Naive thymus-derived CD8-positive, alpha-beta T cell (primary cell): ENCODE results near the gene ARL4A. TPM values are rescaled to one million over a fixed set of nuclear protein-coding genes. Genes with fewer than 3 reads are reported as not detected.
"Not testable (repeated sequence)": the region's sequence is repeated elsewhere in the genome, so short reads cannot be mapped to it uniquely, and the experiment has no call there.

Source experiments
- ATAC-seq, 2 donors: fragments of 150-1000 bp; cut with Tn5 transposase in 1 of 2; sonication (Bioruptor Pico), chemical (Tn5 transposase) in 1 of 2; 1 replicate in 1 of 2; 2 replicates in 1 of 2; pipeline ENCODE4 v1.10.0; 2021; ENCODE audit warnings: mild to moderate bottlenecking in 2 of 2, moderate library complexity in 2 of 2
- POLR2A ChIA-PET: fragments of 350-600 bp; sonication (Branson Sonifier 250); formaldehyde crosslinking; loops from one replicate; lab custom pipeline; 2021; ENCODE audit warnings: antibody characterized with exemption; lab: Charles Lee
- DNase-seq, 10 donors: peaks; one replicate each; pipeline versions ENCODE4 v3.0.0 to v3.0.0-alpha.2; 2020 to 2022
- H3K27ac Mint-ChIP-seq, 10 donors: one replicate each; pipeline ENCODE4 v1.8.0; 2020 to 2022; ENCODE audit warnings: mild to moderate bottlenecking in 10 of 10, mixed read lengths in 10 of 10, moderate library complexity in 4 of 10, inconsistent platforms in 1 of 10
- H3K27me3 Mint-ChIP-seq, 5 donors: one replicate each; pipeline ENCODE4 v1.8.0; 2021 to 2022; ENCODE audit warnings: mixed read lengths in 5 of 5
- H3K36me3 Mint-ChIP-seq, 3 donors: one replicate each; pipeline ENCODE4 v1.8.0; 2020 to 2022; ENCODE audit warnings: mixed read lengths in 3 of 3, mild to moderate bottlenecking in 2 of 3, inconsistent platforms in 1 of 3
- H3K4me1 Mint-ChIP-seq, 4 donors: one replicate each; pipeline ENCODE4 v1.8.0; 2021 to 2022; ENCODE audit warnings: mixed read lengths in 4 of 4
- H3K4me3 Mint-ChIP-seq, 10 donors: one replicate each; pipeline ENCODE4 v1.8.0; 2020 to 2022; ENCODE audit warnings: mild to moderate bottlenecking in 10 of 10, mixed read lengths in 10 of 10, moderate library complexity in 6 of 10, inconsistent platforms in 1 of 10
- H3K9me3 Mint-ChIP-seq, 9 donors: one replicate each; pipeline ENCODE4 v1.8.0; 2020 to 2022; ENCODE audit warnings: mixed read lengths in 9 of 9, mild to moderate bottlenecking in 3 of 9, inconsistent platforms in 1 of 9, moderate library complexity in 1 of 9
- polyA plus RNA-seq, 3 donors: library from polyadenylated mRNA; unstranded; fragments of 300-500 nt; fragmentation: Illumina TruSeq; gene quantifications; one replicate each; pipeline ENCODE4 v1.2.3, GENCODE V29; 2021
- total RNA-seq, 8 experiments: library from RNA in 2 of 8; stranded (reverse) in 2 of 8; gene quantifications; one replicate each; pipeline ENCODE4 v1.2.3 and lab custom pipeline; 2021 to 2026

Gene ARL4A
- total and polyA plus RNA-seq, 5 experiments from 2014 or later: 7.0 to 23.7 (median 16.9) TPM

GRCh38 chr7:12673436-12673835 is 14.0 kb upstream of the ARL4A start:
- H3K4me1 Mint-ChIP-seq: peaks cover 5 to 28% (median 6%) of the 10 kb centered on the region in 4 donors
- POLR2A ChIA-PET, H3K36me3 Mint-ChIP-seq, H3K27me3 Mint-ChIP-seq, H3K27ac Mint-ChIP-seq, H3K9me3 Mint-ChIP-seq, DNase-seq, ATAC-seq, H3K4me3 Mint-ChIP-seq: not testable (repeated sequence)

DNA sequence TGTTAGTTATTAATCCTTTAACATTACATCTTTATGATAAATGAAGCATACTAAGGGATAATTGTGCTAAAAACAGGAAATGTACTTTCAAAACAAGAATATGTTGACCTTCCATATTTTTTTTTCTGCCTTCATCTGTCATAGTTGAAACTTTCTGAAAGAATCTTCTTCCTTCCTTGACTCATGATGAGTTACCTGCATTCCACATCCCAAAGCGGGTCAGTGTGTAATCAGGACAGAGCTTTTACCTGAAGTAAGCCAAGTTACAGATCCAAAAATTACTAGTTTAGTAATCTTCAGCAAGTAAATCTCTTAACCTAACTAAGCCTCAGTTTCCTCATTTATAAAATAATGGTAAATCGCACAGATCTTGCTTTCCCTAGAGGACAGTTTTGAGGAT is 13.4 kb upstream of the ARL4A start:
- ATAC-seq (no peak), DNase-seq (no peak)
- Mint-ChIP-seq H3K36me3 (no peaks in the 10 kb centered on the region), H3K27ac (no peak overlapping the region), H3K9me3 (no peaks in the 10 kb centered on the region), H3K4me1 (peaks cover 5 to 28% (median 6%) of the 10 kb centered on the region in 4 donors), H3K27me3 (no peaks in the 10 kb centered on the region), H3K4me3 (no peak overlapping the region)
- POLR2A ChIA-PET: no interaction called here

GRCh38 chr7:12674861-12675260 is 12.6 kb upstream of the ARL4A start:
- peaks cover 5 to 28% (median 6%) of the 10 kb centered on the region in 4 donors for H3K4me1 Mint-ChIP-seq
- H3K36me3 Mint-ChIP-seq: no peaks in the 10 kb centered on the region
- H3K27ac Mint-ChIP-seq: peak overlapping the region in 5 of 10 donors; percentile 0 to 57 (median 20)
- POLR2A ChIA-PET: no interaction called here
- H3K9me3 Mint-ChIP-seq: no peaks in the 10 kb centered on the region
- ATAC-seq (peak; percentile 82 to 83), DNase-seq (peak in 8 of 10 donors; percentile 33 to 66 (median 40))
- H3K4me3 Mint-ChIP-seq: no peak overlapping the region
- no peaks in the 10 kb centered on the region for H3K27me3 Mint-ChIP-seq

GRCh38 chr7:12683678-12684585 is 3.5 kb upstream of the ARL4A start:
- POLR2A ChIA-PET: no interaction called here
- H3K4me1 Mint-ChIP-seq: peaks cover 19 to 33% (median 28%) of the 10 kb centered on the region in 4 donors
- peak overlapping the region in 9 of 10 donors; percentile 16 to 98 (median 47) for H3K27ac Mint-ChIP-seq

DNA sequence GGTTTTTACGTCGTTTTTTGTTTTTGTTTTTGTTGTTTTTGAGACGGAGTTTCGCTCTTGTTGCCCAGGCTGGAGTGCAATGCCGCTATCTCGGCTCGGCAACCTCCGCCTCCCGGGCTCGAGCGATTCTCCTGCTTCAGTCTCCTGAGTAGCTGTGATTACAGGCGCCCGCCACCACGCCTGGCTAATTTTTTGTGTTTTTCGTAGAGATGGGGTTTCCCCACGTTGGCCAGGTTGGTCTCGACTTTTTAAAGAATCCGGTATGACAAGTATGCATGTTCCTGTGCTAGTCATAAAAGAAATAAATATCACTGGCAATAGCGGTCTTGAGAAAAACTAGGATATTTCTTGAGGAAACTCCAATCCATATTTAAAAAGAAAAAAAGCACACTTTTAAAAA is 2.7 kb upstream of the ARL4A start:
- H3K27me3 Mint-ChIP-seq: no peaks in the 10 kb centered on the region
- no peaks in the 10 kb centered on the region for H3K9me3 Mint-ChIP-seq
- POLR2A ChIA-PET: no interaction called here
- H3K27ac Mint-ChIP-seq: peak overlapping the region in 7 of 10 donors; percentile 46 to 99 (median 98)
- H3K4me3 Mint-ChIP-seq: no peak overlapping the region
- no peak for DNase-seq
- peaks cover 19 to 41% (median 31%) of the 10 kb centered on the region in 4 donors for H3K4me1 Mint-ChIP-seq
- no peaks in the 10 kb centered on the region for H3K36me3 Mint-ChIP-seq
- ATAC-seq: no peak

More at GRCh38 chr7:12683678-12684585, 3.5 kb upstream of the ARL4A start:
- H3K4me3 Mint-ChIP-seq: no peak overlapping the region
- no peaks in the 10 kb centered on the region for H3K36me3 Mint-ChIP-seq
- ATAC-seq: no peak
- H3K9me3 Mint-ChIP-seq: no peaks in the 10 kb centered on the region
- no peaks in the 10 kb centered on the region for H3K27me3 Mint-ChIP-seq
- DNase-seq: no peak

DNA sequence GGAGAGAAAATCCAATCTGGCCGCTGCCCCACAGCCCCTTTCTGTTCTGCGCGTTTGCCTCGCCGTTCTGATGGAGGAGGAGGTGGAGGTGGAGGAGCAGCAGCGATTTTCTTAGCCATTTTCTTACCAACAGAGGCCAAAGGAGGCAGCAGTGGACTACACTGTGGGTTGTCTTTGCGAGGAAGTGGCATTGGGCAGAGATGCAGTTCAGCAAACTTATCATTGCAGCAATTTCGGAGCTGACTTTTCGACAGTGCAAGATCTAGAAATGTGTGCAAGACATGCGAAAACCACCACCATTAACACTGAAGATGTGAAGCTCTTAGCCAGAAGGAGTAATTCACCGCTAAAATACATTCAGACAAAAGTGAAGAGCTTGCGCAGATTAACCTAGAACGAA is 1.9 kb upstream of the ARL4A start:
- Mint-ChIP-seq H3K27me3 (no peaks in the 10 kb centered on the region), H3K4me1 (peaks cover 19 to 48% (median 34%) of the 10 kb centered on the region in 4 donors), H3K9me3 (no peaks in the 10 kb centered on the region), H3K36me3 (no peaks in the 10 kb centered on the region), H3K4me3 (peak overlapping the region; percentile 70 to 100 (median 96)), H3K27ac (peak overlapping the region; percentile 87 to 99 (median 98))
- POLR2A ChIA-PET: interaction anchor here (0.7 kb wide), 1 partner anchor 24 kb away, joined by 3 read pairs; no protein-coding TSS in a partner anchor
- ATAC-seq (no peak), DNase-seq (peak in 9 of 10 donors; percentile 17 to 75 (median 31))

DNA sequence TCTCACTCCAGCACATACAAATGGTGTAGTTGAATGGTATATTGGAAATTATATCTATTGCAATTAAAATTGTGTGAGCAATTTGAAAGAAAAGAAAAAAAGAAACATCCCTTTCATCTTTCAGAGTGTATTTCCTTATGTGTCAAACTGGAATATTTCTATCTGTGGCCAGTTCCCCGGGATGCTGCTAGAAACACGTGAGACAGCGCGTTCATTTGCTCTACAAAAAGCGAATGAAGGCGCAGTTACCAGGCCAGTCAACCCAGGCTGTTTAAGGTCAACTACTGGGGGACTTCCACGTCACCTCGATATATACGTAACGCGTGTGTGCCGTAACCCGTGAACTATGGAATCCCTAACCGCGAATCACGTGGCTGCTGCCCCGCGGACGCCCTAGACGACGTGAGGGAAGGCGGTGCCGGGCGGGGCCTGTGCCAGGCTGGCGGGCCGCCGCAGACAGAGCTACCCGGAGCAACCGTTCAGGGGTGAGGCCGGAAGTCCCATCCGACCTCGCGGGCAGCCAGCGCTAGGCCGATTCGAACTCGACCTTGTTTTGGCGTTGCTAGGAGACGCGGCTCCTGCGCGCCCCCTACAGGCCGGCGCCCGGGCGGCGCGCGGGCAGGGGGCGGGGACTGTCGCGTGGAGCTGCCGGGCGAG is 1.1 kb upstream of the ARL4A start:
- Mint-ChIP-seq H3K27me3 (no peaks in the 10 kb centered on the region), H3K9me3 (no peaks in the 10 kb centered on the region), H3K36me3 (no peaks in the 10 kb centered on the region), H3K4me1 (peaks cover 19 to 52% (median 34%) of the 10 kb centered on the region in 4 donors), H3K4me3 (peak overlapping the region; percentile 95 to 100 (median 98)), H3K27ac (peak overlapping the region; percentile 87 to 99 (median 98))
- peak; percentile 84 to 85 for ATAC-seq
- POLR2A ChIA-PET: interaction anchor here (0.6 to 1.4 kb wide), 5 partner anchors 10 to 471 kb away, joined by 3 to 5 read pairs (median 3); no protein-coding TSS in a partner anchor
- peak; percentile 92 to 99 (median 97) for DNase-seq

- DNase-seq: no peak
- peak overlapping the region; percentile 87 to 99 (median 98) for H3K27ac Mint-ChIP-seq
- peak overlapping the region; percentile 95 to 100 (median 98) for H3K4me3 Mint-ChIP-seq
- ATAC-seq: no peak
- POLR2A ChIA-PET: interaction anchor here (1.3 to 1.4 kb wide), 3 partner anchors 9 to 44 kb away, joined by 3 to 5 read pairs (median 4); no protein-coding TSS in a partner anchor
- peaks cover 19 to 55% (median 34%) of the 10 kb centered on the region in 4 donors for H3K4me1 Mint-ChIP-seq
- H3K9me3 Mint-ChIP-seq: no peaks in the 10 kb centered on the region
- no peaks in the 10 kb centered on the region for H3K27me3 Mint-ChIP-seq
- no peaks in the 10 kb centered on the region for H3K36me3 Mint-ChIP-seq
Measured at GRCh38 chr7:12687718-12688171, 312 bp downstream of the ARL4A start.

DNA sequence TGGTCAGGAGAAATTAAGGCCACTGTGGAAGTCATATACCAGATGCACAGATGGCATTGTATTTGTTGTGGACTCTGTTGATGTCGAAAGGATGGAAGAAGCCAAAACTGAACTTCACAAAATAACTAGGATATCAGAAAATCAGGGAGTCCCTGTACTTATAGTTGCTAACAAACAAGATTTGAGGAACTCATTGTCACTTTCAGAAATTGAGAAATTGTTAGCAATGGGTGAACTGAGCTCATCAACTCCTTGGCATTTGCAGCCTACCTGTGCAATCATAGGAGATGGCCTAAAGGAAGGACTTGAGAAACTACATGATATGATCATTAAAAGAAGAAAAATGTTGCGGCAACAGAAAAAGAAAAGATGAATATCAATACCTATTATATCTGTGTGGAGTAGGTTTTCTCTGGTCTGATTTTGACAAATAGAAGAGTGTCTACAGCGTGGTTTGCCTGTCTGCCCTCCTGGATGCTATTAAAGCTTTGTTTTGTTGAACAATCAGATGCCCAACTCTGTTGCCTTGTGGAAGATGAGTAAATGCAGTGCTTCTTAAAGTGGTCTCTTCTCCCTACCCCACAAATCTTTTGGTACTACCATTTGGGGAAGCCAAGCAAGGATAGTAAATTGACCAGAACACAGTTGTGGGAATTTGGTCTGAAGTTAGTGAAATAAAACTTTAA is 1.2 kb downstream of the ARL4A start:
- H3K4me1 Mint-ChIP-seq: peaks cover 19 to 60% (median 35%) of the 10 kb centered on the region in 4 donors
- ATAC-seq, H3K36me3 Mint-ChIP-seq, H3K27me3 Mint-ChIP-seq, POLR2A ChIA-PET, DNase-seq, H3K9me3 Mint-ChIP-seq: not testable (repeated sequence)
- peak overlapping the region in 4 of 10 donors; percentile 20 to 97 (median 36) for H3K27ac Mint-ChIP-seq
- peak overlapping the region in 6 of 10 donors; percentile 95 to 100 (median 98) for H3K4me3 Mint-ChIP-seq

DNA sequence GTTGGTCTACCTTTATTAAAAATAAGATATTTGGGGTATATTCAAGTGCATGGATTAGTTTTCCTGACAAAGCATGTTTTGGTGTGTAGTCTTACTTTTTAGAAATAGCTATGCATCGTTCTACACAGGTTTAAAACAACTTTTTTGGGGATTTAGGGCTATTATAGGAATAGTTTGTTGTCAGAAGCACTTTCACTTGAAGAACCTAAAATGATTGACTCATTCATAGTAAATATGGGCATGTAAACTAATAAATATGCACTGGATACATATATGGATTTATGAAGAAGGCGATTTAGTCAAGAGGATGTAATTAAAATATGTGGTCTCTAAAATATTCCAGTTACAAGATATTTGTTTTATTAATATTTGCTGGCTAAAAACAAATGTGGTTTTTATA is 2.0 kb downstream of the ARL4A start:
- H3K4me3 Mint-ChIP-seq: no peak overlapping the region
- H3K36me3 Mint-ChIP-seq: no peaks in the 10 kb centered on the region
- H3K27ac Mint-ChIP-seq: peak overlapping the region in 1 of 10 donors; percentile 66
- DNase-seq (no peak), ATAC-seq (no peak)
- peaks cover 19 to 62% (median 36%) of the 10 kb centered on the region in 4 donors for H3K4me1 Mint-ChIP-seq
- H3K27me3 Mint-ChIP-seq: no peaks in the 10 kb centered on the region
- no peaks in the 10 kb centered on the region for H3K9me3 Mint-ChIP-seq
- POLR2A ChIA-PET: no interaction called here

DNA sequence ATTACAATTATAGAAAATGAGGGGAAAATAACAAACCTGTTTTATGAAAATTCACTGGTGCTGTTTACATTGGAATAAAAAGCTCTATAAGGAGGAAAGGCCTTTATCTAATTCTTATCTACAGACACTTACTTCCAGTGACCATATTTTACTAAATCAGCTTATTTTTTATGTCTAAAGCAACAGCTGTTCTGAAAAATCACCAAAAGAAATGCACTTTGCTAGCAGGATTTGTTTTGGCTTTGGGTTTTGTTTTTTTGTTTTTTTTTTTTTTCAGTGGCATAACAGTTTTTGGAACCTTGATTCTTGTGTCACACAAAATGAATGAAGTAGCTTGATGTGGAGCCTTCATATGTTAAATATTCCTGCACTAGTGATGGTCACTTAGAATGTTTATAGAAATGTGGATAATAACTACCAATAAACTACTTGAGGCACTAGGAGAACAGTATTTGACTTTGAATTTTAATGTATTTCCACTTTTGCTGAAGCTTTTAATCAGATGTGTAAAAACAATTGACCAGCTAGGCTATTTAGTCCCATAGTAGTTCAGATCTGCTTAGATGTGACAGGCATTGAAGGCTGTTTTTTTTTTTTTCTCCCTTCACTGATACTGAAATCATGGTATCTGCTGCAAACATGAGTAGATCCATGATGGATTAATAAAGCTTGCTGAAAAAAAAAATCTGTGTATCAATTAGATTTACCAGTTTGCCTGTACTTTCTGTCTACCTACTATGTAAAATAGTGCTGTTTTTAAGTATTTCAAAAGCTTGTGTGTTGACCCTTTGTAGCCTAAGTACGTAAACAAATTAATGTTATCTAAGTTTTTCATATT is 2.8 kb downstream of the ARL4A start:
- no peak for ATAC-seq
- Mint-ChIP-seq H3K4me3 (no peak overlapping the region), H3K9me3 (no peaks in the 10 kb centered on the region), H3K27me3 (no peaks in the 10 kb centered on the region), H3K27ac (peak overlapping the region in 1 of 10 donors; percentile 33), H3K36me3 (no peaks in the 10 kb centered on the region), H3K4me1 (peaks cover 19 to 64% (median 35%) of the 10 kb centered on the region in 4 donors)
- no peak for DNase-seq
- POLR2A ChIA-PET: interaction anchor here (0.7 kb wide), 1 partner anchor 1288 kb away, joined by 6 read pairs; no protein-coding TSS in a partner anchor
